MG63 (cell line): ENCODE data around the gene CNDP1. TPM values are rescaled to one million over a fixed set of nuclear protein-coding genes. Genes with fewer than 3 reads are reported as not detected.
A peak's percentile ranks its signal among the peaks of the same experiment; 100 is the strongest.

ENCODE experiments used
- DNase-seq: peaks from one replicate; pipeline ENCODE4 v3.0.0-alpha.2; 2020
- H3K27me3 ChIP-seq: fragments of 250-450 bp; sonication (Bioruptor Pico); 2 replicates; pipeline ENCODE4 v1.5.1; 2020; ENCODE audit warnings: mild to moderate bottlenecking, moderate library complexity
- H3K36me3 ChIP-seq: fragments of 250-450 bp; sonication (Bioruptor Pico); 2 replicates; pipeline ENCODE4 v1.5.1; 2020; ENCODE audit warnings: mild to moderate bottlenecking, moderate library complexity
- H3K4me3 ChIP-seq: fragments of 250-450 bp; sonication (Bioruptor Pico); 2 replicates; pipeline ENCODE4 v1.5.1; 2020; ENCODE audit warnings: mild to moderate bottlenecking, moderate library complexity
- H3K9me3 ChIP-seq: fragments of 250-450 bp; sonication (Bioruptor Pico); 2 replicates; pipeline ENCODE4 v1.5.1; 2020; ENCODE audit warnings: mild to moderate bottlenecking, moderate library complexity
- total RNA-seq: library from RNA; depleted of rRNA; stranded (reverse); fragments of >200 nt; shearing (Covaris generic); gene quantifications from 2 replicates; pipeline ENCODE4 v1.2.3, GENCODE V29; 2014; ENCODE audit warnings: low replicate concordance; rRNA removed

The CNDP1 gene, protein sequence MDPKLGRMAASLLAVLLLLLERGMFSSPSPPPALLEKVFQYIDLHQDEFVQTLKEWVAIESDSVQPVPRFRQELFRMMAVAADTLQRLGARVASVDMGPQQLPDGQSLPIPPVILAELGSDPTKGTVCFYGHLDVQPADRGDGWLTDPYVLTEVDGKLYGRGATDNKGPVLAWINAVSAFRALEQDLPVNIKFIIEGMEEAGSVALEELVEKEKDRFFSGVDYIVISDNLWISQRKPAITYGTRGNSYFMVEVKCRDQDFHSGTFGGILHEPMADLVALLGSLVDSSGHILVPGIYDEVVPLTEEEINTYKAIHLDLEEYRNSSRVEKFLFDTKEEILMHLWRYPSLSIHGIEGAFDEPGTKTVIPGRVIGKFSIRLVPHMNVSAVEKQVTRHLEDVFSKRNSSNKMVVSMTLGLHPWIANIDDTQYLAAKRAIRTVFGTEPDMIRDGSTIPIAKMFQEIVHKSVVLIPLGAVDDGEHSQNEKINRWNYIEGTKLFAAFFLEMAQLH
- not detected in 2 replicates for total RNA-seq

DNA sequence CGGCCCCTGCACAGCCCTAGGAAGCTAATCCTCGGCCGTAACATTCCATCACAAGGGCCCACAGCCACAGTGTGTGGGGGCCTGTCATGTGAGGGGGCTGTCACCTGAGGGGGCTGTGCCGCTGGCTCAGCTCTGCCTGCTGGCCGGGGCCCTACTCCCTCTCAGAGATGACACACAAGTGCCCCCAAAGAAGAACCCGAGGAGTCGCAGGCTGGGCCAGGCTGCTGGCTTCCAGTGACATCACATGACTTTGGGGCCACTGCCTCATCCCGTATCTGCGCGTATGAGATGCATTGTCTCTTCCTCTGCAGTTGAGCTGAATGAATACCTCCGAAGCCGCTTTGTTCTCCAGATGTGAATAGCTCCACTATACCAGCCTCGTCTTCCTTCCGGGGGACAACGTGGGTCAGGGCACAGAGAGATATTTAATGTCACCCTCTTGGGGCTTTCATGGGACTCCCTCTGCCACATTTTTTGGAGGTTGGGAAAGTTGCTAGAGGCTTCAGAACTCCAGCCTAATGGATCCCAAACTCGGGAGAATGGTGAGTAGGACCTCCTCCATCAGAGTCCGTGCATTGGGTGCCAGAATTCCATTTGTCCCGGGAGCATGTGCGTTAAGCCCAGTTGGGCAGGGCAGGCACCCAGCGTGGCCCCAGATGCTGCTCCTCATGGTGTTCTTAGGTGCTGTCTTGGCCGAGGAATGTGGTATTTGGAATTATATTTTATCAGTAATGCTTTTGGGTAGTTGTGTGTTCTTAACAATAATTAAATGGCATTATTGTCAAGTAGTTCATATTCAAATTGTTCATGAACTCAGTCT lies at the start of gene CNDP1:
TSS of gene CNDP1 (plus strand) at position 351 of the 820 bp plus-strand sequence. CDS start at position 519, 168 bp downstream.
- Histone ChIP-seq H3K27me3 (no peaks in the 10 kb centered on the region), H3K9me3 (no peaks in the 10 kb centered on the region), H3K4me3 (no peak within 1 kb of the TSS), H3K36me3 (no peaks in the 10 kb centered on the region)
- DNase-seq = no peak

DNA sequence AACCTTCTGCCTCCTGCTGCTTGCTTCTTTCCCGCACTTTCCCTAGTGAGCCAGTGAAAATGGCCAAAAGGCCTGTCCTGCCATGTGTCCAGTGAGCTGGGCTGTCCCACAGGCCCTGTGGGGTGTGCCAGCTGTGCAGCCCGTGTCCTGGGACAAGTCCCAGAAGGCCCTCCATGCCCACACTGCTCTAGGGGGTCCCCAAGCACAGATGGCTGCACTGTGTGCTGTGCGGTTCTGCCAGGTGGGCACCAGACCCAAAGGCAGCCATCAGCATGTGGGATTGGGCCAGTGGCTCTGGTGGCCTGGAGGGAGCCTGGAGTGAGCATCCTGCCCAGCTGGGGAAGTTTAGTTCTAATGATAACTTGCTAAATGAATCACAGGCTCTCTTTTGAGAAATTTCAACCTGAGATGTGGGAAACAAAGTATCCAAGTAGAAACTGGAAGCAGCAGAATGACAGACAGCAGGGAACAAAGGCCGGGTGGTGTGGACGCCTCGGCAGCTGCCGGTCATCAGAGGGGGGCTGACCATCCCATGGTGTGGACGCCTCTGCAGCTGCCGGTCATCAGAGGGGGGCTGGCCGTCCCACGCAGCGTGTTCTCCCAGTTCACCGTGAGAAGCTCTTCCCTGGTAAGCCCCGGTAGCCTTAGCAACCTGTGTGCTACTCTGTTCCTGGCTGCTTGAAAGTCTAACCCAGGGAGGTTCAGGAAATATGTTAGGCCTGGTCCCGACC lies 48.0 kb upstream of the CNDP1 start:
- H3K9me3 ChIP-seq = no peaks in the 10 kb centered on the region
- H3K36me3 ChIP-seq = no peaks in the 10 kb centered on the region
- DNase-seq = no peak
- H3K27me3 ChIP-seq = no peaks in the 10 kb centered on the region
- no peak overlapping the region for H3K4me3 ChIP-seq

DNA sequence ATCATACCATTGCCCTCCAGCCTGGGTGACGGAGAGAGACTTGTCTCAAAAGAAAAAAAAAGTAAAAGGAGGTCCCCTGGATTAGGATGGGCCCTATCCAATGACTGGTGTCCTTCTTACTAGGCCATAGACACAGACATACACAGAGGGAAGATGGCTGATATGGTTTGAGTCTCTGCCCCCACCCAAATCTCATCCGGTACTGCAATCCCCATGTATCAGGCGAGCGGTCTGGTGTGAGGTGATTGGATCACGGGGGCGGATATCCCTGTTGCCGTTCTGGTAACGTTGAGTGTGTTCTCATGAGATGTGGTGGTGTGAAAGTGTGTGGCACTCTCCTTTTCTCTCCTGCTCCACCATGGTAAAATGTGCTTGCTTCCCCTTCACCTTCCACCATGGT lies 45.9 kb upstream of the CNDP1 start:
- Histone ChIP-seq H3K9me3 (no peaks in the 10 kb centered on the region), H3K27me3 (no peaks in the 10 kb centered on the region), H3K36me3 (no peaks in the 10 kb centered on the region), H3K4me3 (no peak overlapping the region)
- no peak for DNase-seq

DNA sequence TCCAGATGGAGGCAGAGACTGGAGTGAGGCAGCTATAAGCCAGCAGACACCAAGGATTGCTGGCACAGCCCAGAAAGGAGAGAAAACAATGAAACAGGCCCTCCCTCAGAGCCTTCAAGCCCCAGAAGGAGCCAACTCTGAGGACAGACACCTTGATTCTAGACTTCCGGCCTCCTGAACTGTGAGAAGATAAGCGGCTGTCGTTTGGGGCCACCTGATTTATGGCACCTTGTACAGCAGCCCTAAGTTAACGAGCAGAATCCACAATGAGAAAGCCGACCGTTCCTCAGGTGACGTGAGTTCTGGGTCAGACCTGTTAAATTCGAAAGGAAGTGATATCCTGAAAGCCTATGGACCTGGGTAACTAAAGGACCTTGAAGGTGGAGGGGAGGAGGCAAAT lies 45.4 kb upstream of the CNDP1 start:
- Histone ChIP-seq H3K4me3 (no peak overlapping the region), H3K27me3 (no peaks in the 10 kb centered on the region), H3K36me3 (no peaks in the 10 kb centered on the region), H3K9me3 (no peaks in the 10 kb centered on the region)
- DNase-seq = no peak

DNA sequence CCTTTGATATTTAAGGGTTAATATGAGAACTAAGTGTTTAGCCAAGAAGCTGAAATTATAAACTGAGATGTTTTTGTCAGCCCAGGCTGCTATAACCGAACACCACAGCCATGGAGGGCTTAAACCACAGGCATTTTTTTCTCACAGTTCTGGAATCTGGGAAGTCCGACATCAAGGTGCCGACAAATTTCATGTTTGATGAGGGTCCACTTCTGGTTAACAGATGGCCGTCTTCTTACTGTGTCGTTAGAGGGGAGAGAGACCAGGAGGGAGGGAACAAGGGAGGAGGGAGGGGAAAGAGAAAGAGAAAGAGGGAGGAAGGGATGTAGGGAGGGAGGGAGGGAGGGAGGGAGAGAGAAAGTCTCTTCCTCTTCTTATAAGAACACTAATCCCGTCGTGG lies 44.6 kb upstream of the CNDP1 start:
- no peaks in the 10 kb centered on the region; the same call in 1 of the 2 replicates for H3K27me3 ChIP-seq
- no peaks in the 10 kb centered on the region for H3K9me3 ChIP-seq
- H3K4me3 ChIP-seq = no peak overlapping the region
- DNase-seq = no peak
- no peaks in the 10 kb centered on the region for H3K36me3 ChIP-seq

DNA sequence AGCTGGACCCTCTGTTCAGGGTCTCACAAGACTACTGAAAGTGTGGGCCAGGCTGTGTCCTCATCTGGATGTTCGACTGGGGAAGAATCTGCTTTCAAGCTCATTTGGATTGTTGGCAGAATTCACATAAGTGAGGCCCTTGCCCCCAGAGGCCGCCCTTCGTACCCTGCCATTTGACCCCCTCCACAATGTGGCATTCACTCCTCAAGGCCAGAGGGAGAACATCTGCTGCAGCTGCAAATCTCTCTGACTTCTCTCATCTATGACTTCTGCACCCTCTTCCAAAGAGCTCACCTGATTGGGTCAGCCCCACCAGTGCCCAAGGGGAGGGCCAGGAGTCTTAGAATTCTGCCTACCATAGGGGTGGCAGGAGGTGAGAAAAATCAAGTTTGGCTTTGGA lies 42.0 kb upstream of the CNDP1 start:
- Histone ChIP-seq H3K27me3 (no peaks in the 10 kb centered on the region; the same call in 1 of the 2 replicates), H3K36me3 (no peaks in the 10 kb centered on the region), H3K4me3 (no peak overlapping the region), H3K9me3 (no peaks in the 10 kb centered on the region)
- no peak for DNase-seq

DNA sequence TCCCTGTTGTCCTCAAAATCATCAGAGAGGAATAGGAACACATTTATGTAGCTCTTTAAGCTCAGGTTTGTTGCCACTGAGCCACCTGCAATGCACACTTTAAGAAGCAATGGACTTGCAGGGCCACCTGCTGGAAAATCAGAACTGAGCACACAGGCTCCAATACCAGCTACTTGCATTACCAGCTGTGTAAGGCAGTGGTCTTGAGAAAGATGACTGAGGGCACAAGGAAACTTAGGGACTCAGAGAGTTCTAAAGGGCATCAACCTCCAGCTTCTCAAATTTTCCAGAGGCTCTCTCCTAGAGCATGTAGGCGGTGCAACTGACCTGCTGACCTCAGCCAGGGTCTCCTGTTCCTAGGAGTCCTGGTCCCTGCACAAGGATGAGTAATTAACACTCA lies 40.6 kb upstream of the CNDP1 start:
- no peak overlapping the region for H3K4me3 ChIP-seq
- no peaks in the 10 kb centered on the region; the same call in 1 of the 2 replicates for H3K27me3 ChIP-seq
- H3K36me3 ChIP-seq = peaks cover 4% of the 10 kb centered on the region
- peak; percentile 34 for DNase-seq
- H3K9me3 ChIP-seq = no peaks in the 10 kb centered on the region

DNA sequence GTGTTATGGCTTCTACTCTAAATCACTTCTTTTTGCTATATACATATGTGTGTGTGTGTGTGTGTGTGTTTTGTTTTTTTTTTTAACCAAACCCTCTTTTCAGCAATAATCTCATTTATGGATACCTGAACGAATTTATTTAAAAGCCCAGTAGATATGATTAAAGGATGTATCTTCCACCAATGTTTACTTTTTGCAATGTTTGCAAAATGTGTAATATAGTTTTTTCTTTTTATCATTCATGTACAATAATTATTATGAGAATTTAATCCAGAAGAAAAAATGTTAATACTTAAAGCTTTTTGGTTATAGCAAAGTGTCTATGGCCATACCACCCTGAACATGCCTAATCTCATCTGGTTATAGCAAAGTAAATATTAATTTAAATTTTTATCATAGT lies 39.8 kb upstream of the CNDP1 start:
- no peak for DNase-seq
- Histone ChIP-seq H3K36me3 (peaks cover 4% of the 10 kb centered on the region), H3K9me3 (no peaks in the 10 kb centered on the region)

DNA sequence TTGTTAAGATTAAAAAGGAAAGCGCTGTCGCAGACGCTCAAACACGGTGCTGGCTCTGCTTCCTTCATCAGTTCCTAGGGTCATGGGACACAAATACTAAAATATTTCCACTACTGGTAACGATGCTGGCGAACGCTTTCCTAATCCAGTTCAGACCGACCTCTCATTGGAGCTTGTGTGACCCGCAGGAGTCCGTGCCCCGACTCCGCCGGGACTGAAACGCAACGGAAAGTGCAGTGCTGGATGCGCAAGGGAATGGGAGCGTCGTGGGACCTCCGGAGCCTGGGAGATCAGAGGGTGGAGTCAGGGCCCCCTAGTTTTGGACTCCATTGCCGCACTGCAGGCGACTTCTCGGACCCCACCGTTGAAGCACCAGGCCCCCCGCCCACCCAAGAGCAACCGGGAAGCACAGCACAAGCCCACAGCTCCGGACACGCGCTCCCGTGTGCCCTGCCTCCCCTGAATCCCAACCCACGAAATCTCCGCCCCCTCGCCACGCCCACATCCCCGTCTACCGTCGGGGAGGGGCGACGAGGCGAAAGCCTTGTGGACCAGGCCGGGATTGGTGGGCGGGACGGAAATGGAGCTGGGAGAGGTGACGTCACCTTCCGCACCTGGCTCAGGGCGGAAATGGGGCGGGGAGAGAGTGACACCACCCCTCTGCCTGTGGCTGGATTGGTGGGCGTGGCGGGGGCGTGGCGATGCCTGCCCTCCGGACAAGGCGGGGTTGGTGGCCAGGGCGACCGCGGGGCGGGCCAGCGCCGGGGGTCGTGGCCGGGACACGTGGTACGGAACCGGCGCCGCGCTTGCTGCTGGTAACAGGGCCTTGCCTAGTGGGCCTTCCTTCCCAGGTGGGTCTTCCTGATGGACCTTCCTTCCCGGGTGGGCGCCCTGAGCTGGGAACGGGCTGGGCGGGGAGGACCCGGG lies 38.5 kb upstream of the CNDP1 start, which contains the start of gene CNDP2:
TSS of gene CNDP2 (plus strand) at position 783 of the 927 bp plus-strand sequence. CDS start 3,611 bp downstream, outside the sequence.
- no peaks in the 10 kb centered on the region for H3K9me3 ChIP-seq
- peak within 1 kb of the TSS; percentile 93 for H3K4me3 ChIP-seq
- peaks cover 14% of the 10 kb centered on the region for H3K36me3 ChIP-seq
- no peaks in the 10 kb centered on the region; the same call in 1 of the 2 replicates for H3K27me3 ChIP-seq
- peak; percentile 96 for DNase-seq

More for the DNA sequence above, 39.8 kb upstream of the CNDP1 start:
- H3K27me3 ChIP-seq = no peaks in the 10 kb centered on the region; the same call in 1 of the 2 replicates
- no peak overlapping the region for H3K4me3 ChIP-seq

DNA sequence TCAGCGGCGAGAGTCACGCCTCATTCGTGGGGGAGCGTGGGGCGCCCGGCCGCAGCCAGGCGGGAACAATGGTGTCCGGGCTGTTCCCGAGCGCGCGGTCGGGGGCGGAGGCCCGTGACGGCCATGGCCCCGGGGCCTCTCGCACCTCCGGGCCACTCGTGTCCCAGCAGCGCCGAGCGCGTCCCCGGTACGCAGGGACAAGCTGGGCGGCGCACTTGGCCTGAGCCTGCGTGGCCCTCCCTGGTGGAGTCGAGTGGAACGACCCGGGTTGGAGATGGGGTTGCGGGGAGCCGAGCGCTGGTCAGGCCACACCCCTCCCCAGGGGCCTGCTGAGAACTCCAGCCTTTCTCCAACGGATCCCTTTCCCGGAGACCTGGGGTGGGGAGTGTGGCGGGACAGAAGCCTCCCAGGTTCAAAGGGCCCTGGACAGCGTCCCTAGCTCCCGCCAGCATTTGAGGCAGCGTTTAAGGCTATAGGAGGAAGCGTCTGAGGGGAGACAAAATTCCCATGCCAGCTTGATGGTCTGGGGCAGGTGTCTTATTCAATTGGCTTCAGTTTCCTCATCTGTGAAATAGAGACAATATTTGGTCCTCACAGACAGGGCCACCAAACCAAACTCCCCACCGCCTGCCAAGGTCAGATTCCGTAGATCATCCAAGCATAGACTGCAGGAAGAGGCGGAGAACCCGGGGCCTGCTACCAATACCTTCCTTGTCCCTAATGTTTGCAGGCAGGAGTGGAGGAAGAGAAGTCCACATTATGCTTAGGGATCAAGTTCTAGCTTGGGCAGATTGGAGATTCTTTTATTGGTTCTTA lies 37.6 kb upstream of the CNDP1 start:
- no peaks in the 10 kb centered on the region; the same call in 1 of the 2 replicates for H3K27me3 ChIP-seq
- peak; percentile 66 for DNase-seq
- H3K4me3 ChIP-seq = peak overlapping the region; percentile 93
- H3K36me3 ChIP-seq = peaks cover 21% of the 10 kb centered on the region
- H3K9me3 ChIP-seq = no peaks in the 10 kb centered on the region

DNA sequence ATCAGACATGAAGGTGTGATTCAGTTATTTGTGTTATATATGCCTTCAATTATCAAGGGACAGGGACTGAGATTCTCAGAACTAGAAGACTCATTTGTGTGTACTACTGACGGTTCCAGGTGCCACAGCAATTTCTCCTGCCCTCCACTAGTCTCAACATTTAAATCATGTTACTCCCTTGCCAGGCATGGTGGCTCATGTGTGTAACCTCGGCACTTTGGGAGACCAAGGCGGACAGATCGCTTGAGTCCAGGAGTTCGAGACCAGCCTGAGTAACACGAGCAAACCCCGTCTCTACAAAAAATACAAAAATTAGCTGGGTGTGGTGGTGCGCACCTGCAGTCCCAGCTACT lies 37.0 kb upstream of the CNDP1 start:
- no peaks in the 10 kb centered on the region; the same call in 1 of the 2 replicates for H3K27me3 ChIP-seq
- DNase-seq = no peak
- no peaks in the 10 kb centered on the region for H3K9me3 ChIP-seq
- peaks cover 24% of the 10 kb centered on the region for H3K36me3 ChIP-seq
- H3K4me3 ChIP-seq = peak overlapping the region; percentile 93

DNA sequence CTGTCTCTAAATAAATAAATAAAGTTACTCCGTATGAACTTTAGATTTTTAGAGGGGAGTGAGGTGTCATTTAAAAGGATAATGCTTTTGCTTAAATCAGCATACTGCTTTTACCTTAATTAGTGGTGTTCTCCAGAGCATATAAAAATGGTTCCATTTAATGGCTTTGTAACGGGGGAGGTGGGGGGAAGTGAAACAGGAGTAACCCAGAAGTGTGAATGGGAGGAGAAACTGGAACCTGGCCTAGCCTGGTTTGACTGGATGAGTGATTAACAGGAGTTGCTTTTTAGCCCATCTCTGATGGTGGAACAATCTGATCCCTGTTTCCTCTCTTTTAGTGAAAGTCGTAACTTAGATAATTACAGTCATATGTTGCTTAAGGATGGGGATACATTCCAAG lies 36.5 kb upstream of the CNDP1 start:
- DNase-seq = no peak
- Histone ChIP-seq H3K36me3 (peaks cover 27% of the 10 kb centered on the region), H3K4me3 (peak overlapping the region; percentile 93; the same call in 1 of the 2 replicates), H3K9me3 (no peaks in the 10 kb centered on the region), H3K27me3 (no peaks in the 10 kb centered on the region; the same call in 1 of the 2 replicates)

DNA sequence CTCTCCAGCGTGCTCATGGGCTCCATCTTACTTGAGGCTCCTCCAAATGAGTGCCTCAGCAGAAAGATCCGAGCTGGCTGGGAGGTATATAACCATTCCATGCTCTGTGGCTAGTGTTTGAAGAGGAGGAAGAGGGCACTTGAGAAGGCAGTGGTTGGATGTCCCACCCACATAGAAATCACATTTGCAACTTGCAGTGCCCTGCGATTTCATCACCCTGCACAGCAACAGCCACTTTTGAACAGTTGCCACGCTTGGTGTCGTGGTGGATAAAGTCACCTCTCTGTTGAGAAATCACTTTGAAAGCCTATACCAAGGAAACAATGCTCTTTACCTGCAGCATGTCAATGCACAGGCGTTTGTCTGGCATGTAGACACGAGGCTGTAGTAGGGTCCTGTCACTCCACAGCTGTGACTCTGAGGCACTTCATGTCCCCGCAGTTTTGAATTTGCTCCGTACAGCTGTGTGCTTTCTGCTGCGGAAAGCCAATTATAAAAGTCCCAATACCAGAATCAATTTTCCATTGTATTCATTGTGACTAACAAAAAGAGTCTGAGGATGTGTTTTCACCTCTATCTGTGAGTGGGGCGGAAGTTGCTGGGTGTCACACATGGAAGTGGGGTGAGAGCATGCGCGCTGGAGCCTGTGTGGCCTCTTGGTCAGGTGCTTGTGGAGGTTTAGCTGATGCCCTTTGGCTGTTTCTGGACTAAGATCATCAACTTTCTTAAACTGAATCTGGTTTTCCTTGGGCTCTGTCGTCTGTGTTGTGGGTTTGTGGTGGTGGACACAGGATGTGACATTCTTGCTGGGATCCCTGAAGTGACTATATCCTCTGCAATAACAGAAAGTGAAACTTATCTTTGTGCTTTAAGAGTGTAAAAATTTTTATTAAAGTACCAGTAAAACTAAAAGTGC lies 35.3 kb upstream of the CNDP1 start:
- peak; percentile 49 for DNase-seq
- Histone ChIP-seq H3K4me3 (peak overlapping the region; percentile 40), H3K9me3 (no peaks in the 10 kb centered on the region), H3K36me3 (peaks cover 31% of the 10 kb centered on the region), H3K27me3 (no peaks in the 10 kb centered on the region; the same call in 1 of the 2 replicates)

DNA sequence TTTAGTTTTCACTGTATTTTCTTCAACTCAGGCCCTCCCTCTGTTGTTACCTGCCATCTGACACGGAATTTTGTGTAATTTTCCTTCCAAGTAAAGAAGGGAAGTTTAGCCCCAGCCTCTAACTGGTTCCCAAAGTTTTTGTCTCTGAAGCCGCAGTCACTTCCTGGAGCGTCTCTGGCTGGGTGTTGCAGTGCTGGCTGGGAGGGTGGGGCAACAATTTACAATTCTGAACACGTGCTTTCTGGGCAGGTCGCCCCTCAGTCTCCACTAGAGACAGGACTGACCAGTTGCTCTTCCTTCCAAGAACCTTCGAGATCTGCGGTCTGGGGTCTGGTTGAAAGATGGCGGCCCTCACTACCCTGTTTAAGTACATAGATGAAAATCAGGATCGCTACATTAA lies 34.7 kb upstream of the CNDP1 start:
- H3K4me3 ChIP-seq = peak overlapping the region; percentile 40
- no peaks in the 10 kb centered on the region for H3K9me3 ChIP-seq
- DNase-seq = peak; percentile 65
- no peaks in the 10 kb centered on the region; the same call in 1 of the 2 replicates for H3K27me3 ChIP-seq
- H3K36me3 ChIP-seq = peaks cover 31% of the 10 kb centered on the region
